SK-N-SH treated with all-trans-retinoic acid at 6 μM for 48 hours (cell line): Measurements from ENCODE around the gene RRM2.

Experiments used
- ATAC-seq: fragments of 200-7000 bp; cut with Tn5 transposase; 3 replicates; pipeline ENCODE4 v1.9.1; 2020; ENCODE audit warnings: mild to moderate bottlenecking, moderate library complexity
- ARNTL ChIP-seq: fragments of 450-650 bp; formaldehyde crosslinking; IDR thresholded peaks from 2 replicates; pipeline ENCODE4 v1.5.0; 2020; ENCODE audit warnings: low read depth, mild to moderate bottlenecking, moderate library complexity, borderline replicate concordance
- BACH2 ChIP-seq: fragments of 250-450 bp; sonication (Bioruptor Pico); IDR thresholded peaks from 2 replicates; pipeline ENCODE4 v1.9.0; 2021; ENCODE audit warnings: mild to moderate bottlenecking, borderline replicate concordance
- CSDC2 ChIP-seq: fragments of 250-450 bp; sonication (Bioruptor Pico); IDR thresholded peaks from 2 replicates; pipeline ENCODE4 v1.5.0; 2020; ENCODE audit warnings: mild to moderate bottlenecking, moderate library complexity
- ESRRG ChIP-seq: fragments of 250-450 bp; sonication (Bioruptor Pico); IDR thresholded peaks from 2 replicates; pipeline ENCODE4 v1.6.1; 2021; ENCODE audit warnings: mild to moderate bottlenecking
- GLIS3 ChIP-seq: fragments of 250-450 bp; sonication (Bioruptor Pico); IDR thresholded peaks from 2 replicates; pipeline ENCODE4 v1.5.0; 2020; ENCODE audit warnings: mild to moderate bottlenecking, moderate library complexity
- ISL1 ChIP-seq: fragments of 250-450 bp; sonication (Bioruptor Pico); IDR thresholded peaks from 2 replicates; pipeline ENCODE4 v2.1.2; 2022; ENCODE audit warnings: mild to moderate bottlenecking, moderate library complexity
- POU6F1 ChIP-seq: fragments of 250-450 bp; sonication (Bioruptor Pico); IDR thresholded peaks from 2 replicates; pipeline ENCODE4 v1.8.0; 2021; ENCODE audit warnings: low read depth, mild to moderate bottlenecking, moderate library complexity, borderline replicate concordance
- PPARA ChIP-seq: fragments of 250-450 bp; sonication (Bioruptor Pico); IDR thresholded peaks from 2 replicates; pipeline ENCODE4 v1.5.0; 2020; ENCODE audit warnings: mild to moderate bottlenecking, borderline replicate concordance
- RARB ChIP-seq: fragments of 250-450 bp; sonication (Bioruptor Pico); IDR thresholded peaks from 2 replicates; pipeline ENCODE4 v1.8.0; 2021; ENCODE audit warnings: mild to moderate bottlenecking, moderate library complexity
- SNAI2 ChIP-seq: fragments of 250-450 bp; sonication (Bioruptor Pico); IDR thresholded peaks from 2 replicates; pipeline ENCODE4 v1.5.0; 2020; ENCODE audit warnings: mild to moderate bottlenecking, moderate library complexity
- TCF4 ChIP-seq: fragments of 250-450 bp; sonication (Bioruptor Pico); IDR thresholded peaks from 2 replicates; pipeline ENCODE4 v1.8.0; 2021; ENCODE audit warnings: mild to moderate bottlenecking, moderate library complexity, borderline replicate concordance
- TOX ChIP-seq: fragments of 250-450 bp; sonication (Bioruptor Pico); IDR thresholded peaks from 2 replicates; pipeline ENCODE4 v1.8.0; 2021; ENCODE audit warnings: mild to moderate bottlenecking, moderate library complexity, borderline replicate concordance
- ZC3H10 ChIP-seq: fragments of 250-450 bp; sonication (Bioruptor Pico); IDR thresholded peaks from 2 replicates; pipeline ENCODE4 v1.5.1; 2021; ENCODE audit warnings: mild to moderate bottlenecking, moderate library complexity
- ZFP3 ChIP-seq: fragments of 250-450 bp; sonication (Bioruptor Pico); IDR thresholded peaks from 2 replicates; pipeline ENCODE4 v1.5.0; 2020; ENCODE audit warnings: mild to moderate bottlenecking, moderate library complexity
- ZFP30 ChIP-seq: fragments of 450-650 bp; formaldehyde crosslinking; IDR thresholded peaks from 2 replicates; pipeline ENCODE4 v1.5.0; 2022; ENCODE audit warnings: mild to moderate bottlenecking, moderate library complexity
- ZNF565 ChIP-seq: fragments of 450-650 bp; formaldehyde crosslinking; conservative IDR thresholded peaks from 2 replicates; pipeline ENCODE4 v1.5.0; 2020; ENCODE audit warnings: low read depth, mild to moderate bottlenecking, moderate library complexity
- ZNF8 ChIP-seq: fragments of 450-650 bp; formaldehyde crosslinking; IDR thresholded peaks from 2 replicates; pipeline ENCODE4 v1.5.0; 2020; ENCODE audit warnings: mild to moderate bottlenecking, moderate library complexity
- TF ChIP-seq, protein P1 (sequence below): fragments of 250-450 bp; sonication (Bioruptor Pico); IDR thresholded peaks from 2 replicates; pipeline ENCODE4 v1.5.0; 2020; ENCODE audit warnings: mild to moderate bottlenecking, moderate library complexity
- TF ChIP-seq, protein P2 (sequence below): fragments of 250-450 bp; sonication (Bioruptor Pico); IDR thresholded peaks from 2 replicates; pipeline ENCODE4 v1.5.1; 2021; ENCODE audit warnings: mild to moderate bottlenecking, moderate library complexity
- TF ChIP-seq, protein P3 (sequence below): fragments of 250-450 bp; sonication (Bioruptor Pico); IDR thresholded peaks from 2 replicates; pipeline ENCODE4 v1.5.1; 2020; ENCODE audit warnings: low read depth, mild to moderate bottlenecking, moderate library complexity

The RRM2 gene

DNA sequence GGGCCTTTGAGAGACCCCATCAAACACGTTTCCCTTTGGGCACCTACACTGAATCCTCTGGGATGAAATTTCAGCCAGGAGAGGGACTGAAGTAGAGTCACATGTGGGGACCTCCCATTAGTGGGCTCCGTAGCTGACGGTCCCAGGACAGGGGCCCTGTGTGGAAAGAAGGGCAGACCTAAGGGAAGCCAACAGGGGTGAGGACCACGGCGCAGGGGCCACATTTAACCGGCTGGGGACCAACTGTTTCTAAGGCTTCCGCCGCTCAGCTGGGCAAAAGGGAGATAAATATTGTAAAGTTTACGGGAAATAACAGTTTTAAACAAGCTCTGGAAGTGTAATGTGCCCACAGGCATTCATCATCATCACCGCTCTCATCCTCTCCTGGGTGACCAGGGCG, 42.7 kb downstream of the RRM2 start:
- TF ChIP-seq PPARA (CRISPR knock-in tag) (no peak), TCF4 (CRISPR knock-in tag) (no peak), ZC3H10 (CRISPR knock-in tag) (no peak)
- ATAC-seq, result no peak

DNA sequence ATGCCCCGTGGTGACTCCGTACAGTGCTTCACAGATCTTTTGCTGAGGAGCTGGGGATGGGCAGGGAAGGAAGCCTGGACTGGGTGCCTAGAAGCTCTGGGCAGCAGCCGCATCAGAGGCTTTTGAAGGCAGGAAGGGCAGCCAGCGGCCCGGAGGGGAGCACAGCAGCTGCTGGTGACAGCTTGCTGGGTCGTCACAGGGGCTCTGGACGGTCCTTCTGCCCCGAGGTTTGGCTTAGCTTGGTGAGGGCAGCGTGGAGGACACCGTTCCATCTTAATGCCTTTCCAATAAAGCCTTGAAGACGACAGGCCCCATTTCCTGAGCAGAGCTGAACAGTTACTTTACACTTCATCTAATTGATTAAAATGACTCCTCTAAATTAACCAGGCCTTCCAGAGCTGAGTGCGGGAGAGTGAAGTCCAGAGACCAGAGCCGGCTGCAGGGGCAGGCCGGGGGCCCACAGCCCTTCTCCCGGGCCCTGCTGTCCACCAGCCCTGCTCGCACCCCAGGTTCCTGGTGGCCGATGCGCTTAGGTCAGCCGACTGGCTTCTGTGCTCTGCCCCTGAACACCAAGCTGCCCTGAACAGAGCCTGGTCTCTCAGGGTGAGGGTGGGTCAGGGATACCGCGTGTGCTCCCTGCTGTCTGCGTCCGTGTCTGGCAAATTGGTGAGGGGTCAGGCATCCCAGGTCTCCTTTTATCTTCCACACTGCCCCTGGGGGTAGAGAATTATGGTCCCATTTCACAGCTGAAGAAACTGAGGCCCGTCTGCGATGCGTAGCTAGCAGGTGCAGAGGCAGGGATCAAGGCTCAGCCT, 43.5 kb downstream of the RRM2 start:
- TF ChIP-seq SNAI2 (CRISPR knock-in tag) (no peak), PPARA (CRISPR knock-in tag) (no peak), POU6F1 (no peak), ZFP3 (CRISPR knock-in tag) (no peak), ISL1 (CRISPR knock-in tag) (no peak), CSDC2 (CRISPR knock-in tag) (no peak), TCF4 (CRISPR knock-in tag) (no peak), TOX (no peak), ZFP30 (CRISPR knock-in tag) (no peak), ZC3H10 (CRISPR knock-in tag) (no peak), ZNF565 (no peak), BACH2 (CRISPR knock-in tag) (no peak)
- TF ChIP-seq, protein P1, sequence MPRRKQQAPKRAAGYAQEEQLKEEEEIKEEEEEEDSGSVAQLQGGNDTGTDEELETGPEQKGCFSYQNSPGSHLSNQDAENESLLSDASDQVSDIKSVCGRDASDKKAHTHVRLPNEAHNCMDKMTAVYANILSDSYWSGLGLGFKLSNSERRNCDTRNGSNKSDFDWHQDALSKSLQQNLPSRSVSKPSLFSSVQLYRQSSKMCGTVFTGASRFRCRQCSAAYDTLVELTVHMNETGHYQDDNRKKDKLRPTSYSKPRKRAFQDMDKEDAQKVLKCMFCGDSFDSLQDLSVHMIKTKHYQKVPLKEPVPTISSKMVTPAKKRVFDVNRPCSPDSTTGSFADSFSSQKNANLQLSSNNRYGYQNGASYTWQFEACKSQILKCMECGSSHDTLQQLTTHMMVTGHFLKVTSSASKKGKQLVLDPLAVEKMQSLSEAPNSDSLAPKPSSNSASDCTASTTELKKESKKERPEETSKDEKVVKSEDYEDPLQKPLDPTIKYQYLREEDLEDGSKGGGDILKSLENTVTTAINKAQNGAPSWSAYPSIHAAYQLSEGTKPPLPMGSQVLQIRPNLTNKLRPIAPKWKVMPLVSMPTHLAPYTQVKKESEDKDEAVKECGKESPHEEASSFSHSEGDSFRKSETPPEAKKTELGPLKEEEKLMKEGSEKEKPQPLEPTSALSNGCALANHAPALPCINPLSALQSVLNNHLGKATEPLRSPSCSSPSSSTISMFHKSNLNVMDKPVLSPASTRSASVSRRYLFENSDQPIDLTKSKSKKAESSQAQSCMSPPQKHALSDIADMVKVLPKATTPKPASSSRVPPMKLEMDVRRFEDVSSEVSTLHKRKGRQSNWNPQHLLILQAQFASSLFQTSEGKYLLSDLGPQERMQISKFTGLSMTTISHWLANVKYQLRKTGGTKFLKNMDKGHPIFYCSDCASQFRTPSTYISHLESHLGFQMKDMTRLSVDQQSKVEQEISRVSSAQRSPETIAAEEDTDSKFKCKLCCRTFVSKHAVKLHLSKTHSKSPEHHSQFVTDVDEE (CRISPR knock-in tag), result no peak
- TF ChIP-seq, protein P2, sequence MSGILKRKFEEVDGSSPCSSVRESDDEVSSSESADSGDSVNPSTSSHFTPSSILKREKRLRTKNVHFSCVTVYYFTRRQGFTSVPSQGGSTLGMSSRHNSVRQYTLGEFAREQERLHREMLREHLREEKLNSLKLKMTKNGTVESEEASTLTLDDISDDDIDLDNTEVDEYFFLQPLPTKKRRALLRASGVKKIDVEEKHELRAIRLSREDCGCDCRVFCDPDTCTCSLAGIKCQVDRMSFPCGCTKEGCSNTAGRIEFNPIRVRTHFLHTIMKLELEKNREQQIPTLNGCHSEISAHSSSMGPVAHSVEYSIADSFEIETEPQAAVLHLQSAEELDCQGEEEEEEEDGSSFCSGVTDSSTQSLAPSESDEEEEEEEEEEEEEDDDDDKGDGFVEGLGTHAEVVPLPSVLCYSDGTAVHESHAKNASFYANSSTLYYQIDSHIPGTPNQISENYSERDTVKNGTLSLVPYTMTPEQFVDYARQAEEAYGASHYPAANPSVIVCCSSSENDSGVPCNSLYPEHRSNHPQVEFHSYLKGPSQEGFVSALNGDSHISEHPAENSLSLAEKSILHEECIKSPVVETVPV, result no peak
- TF ChIP-seq, protein P3, sequence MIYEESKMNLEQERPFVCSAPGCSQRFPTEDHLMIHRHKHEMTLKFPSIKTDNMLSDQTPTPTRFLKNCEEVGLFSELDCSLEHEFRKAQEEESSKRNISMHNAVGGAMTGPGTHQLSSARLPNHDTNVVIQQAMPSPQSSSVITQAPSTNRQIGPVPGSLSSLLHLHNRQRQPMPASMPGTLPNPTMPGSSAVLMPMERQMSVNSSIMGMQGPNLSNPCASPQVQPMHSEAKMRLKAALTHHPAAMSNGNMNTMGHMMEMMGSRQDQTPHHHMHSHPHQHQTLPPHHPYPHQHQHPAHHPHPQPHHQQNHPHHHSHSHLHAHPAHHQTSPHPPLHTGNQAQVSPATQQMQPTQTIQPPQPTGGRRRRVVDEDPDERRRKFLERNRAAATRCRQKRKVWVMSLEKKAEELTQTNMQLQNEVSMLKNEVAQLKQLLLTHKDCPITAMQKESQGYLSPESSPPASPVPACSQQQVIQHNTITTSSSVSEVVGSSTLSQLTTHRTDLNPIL (CRISPR knock-in tag), result no peak
- no peak for ATAC-seq

DNA sequence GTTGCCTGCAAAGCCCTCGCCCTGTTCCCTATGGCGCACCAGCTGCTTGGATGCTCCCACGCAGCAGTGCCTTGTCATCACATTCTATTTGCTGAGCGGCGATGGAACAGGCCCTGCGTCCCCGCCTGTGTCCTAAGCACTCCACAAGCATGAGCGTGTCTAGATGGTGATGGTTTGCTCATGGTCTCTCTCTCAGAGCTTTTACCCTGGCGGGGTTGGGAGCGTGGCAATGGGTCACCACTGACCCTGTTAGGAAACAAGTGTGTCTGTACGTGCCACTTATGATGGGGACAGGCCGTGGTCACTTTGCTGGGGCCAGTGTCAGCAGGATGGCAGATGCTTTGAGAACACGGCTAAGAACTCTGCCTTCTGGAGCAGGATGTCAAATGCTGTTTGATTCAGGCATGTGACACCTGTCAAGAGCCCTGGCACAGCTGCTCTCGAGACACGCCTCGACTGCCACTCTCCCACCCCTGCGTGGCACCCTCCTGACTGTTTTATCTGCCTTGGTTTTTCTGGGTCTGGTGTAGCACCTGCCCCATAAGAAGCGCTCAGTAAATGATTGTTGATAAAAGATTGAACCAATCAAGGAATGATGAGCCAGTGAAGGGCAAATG, 44.2 kb downstream of the RRM2 start:
- ATAC-seq, result no peak
- TF ChIP-seq TOX (no peak), ZNF565 (no peak), ZC3H10 (CRISPR knock-in tag) (no peak)

- TF ChIP-seq ZNF565, result no peak
- TF ChIP-seq RARB (CRISPR knock-in tag), result no peak
- TF ChIP-seq TCF4 (CRISPR knock-in tag), result no peak
- no peak for TF ChIP-seq TOX
- TF ChIP-seq ZC3H10 (CRISPR knock-in tag), result no peak
- TF ChIP-seq POU6F1, result no peak
- TF ChIP-seq ZFP3 (CRISPR knock-in tag), result no peak
- TF ChIP-seq GLIS3 (CRISPR knock-in tag), result no peak
- no peak for TF ChIP-seq ARNTL (CRISPR knock-in tag)
- TF ChIP-seq, protein P2, result no peak
- TF ChIP-seq ISL1 (CRISPR knock-in tag), result no peak
- TF ChIP-seq ZNF8, result no peak
- no peak for TF ChIP-seq PPARA (CRISPR knock-in tag)
- TF ChIP-seq, protein P1 (CRISPR knock-in tag), result no peak
- TF ChIP-seq ESRRG (CRISPR knock-in tag), result no peak
- TF ChIP-seq, all 23 proteins: peak for 0
- no peak for ATAC-seq
These were observed 44.8 kb downstream of the RRM2 start for GRCh38 chr2:10167316-10167715.
